ENCODE data around the gene SLC44A5. TPM values are rescaled to one million over a fixed set of nuclear protein-coding genes. Genes with fewer than 3 reads are reported as not detected.

SLC44A5 gene
- total and polyA plus RNA-seq, 2 donors (not counting 1 experiment from before 2014, with no cell fraction given): 2.8 to 4.2 TPM

GRCh38 chr1:75613916-75614315, 3.0 kb upstream of the SLC44A5 start:
- intact Hi-C loops (cut with micrococcal nuclease): no loop called here
- POLR2A ChIA-PET: no interaction called here
- WGBS (ENCODE audit: insufficient coverage): no CpG with 5 or more reads among the region's 5 CpGs
- no peaks in the 10 kb centered on the region for H4K20me1 ChIP-seq (ENCODE audit: control insufficient read depth, insufficient read depth, low read length, poor library complexity, severe bottlenecking)
- no peaks in the 10 kb centered on the region for H3K36me3 ChIP-seq (replicated peaks in 1 of 2; ENCODE audit: control extremely low read depth in 1 of 2, control insufficient read depth in 1 of 2, extremely low read depth in 1 of 2, insufficient read depth in 2 of 2, low read length in 1 of 2)
- H3K9me3 ChIP-seq (ENCODE audit: control extremely low read depth in 1 of 3, control insufficient read depth in 2 of 3, insufficient read depth in 1 of 3, low read length in 2 of 3): peaks cover 0 to 12% (median 0%) of the 10 kb centered on the region in 3 donors
- no peak for DNase-seq
- no peak overlapping the region for H3K27ac ChIP-seq (ENCODE audit: low read length in 2 of 2)
- no peak overlapping the region for H2AFZ ChIP-seq (ENCODE audit: insufficient read depth, low read depth, low read length, poor library complexity, severe bottlenecking)
- H3K4me2 ChIP-seq (replicated peaks; ENCODE audit: low read depth, low read length, poor library complexity, severe bottlenecking): no peak overlapping the region
- TF ChIP-seq EZH2 (IDR thresholded peaks at IDR 0.05; ENCODE audit: borderline replicate concordance, insufficient read depth, low read depth, low read length, poor library complexity, severe bottlenecking) (no peak), CTCF (IDR thresholded peaks at IDR 0.05) (no peak)
- CTCF ChIA-PET: interaction anchor here (1.3 kb wide), 1 partner anchor 348 kb away, joined by 3 read pairs; no protein-coding TSS in a partner anchor
- H3K9me3 Mint-ChIP-seq (ENCODE audit: insufficient read depth): no peaks in the 10 kb centered on the region
- H3K4me1 ChIP-seq (ENCODE audit: control insufficient read depth in 2 of 2, insufficient read depth in 2 of 2, low read length in 2 of 2): peaks cover 23 to 27% of the 10 kb centered on the region in 2 donors
- no peak overlapping the region for H3K9ac ChIP-seq (ENCODE audit: low read length)
- no peak overlapping the region for H3K4me3 Mint-ChIP-seq
- no peak overlapping the region for H3K27ac Mint-ChIP-seq
- H3K4me3 ChIP-seq (ENCODE audit: control extremely low read depth in 1 of 5, extremely low read depth in 1 of 5, insufficient read depth in 1 of 5, low read depth in 2 of 5, low read length in 4 of 5): no peak overlapping the region
- no peaks in the 10 kb centered on the region for H3K79me2 ChIP-seq (ENCODE audit: control insufficient read depth, insufficient read depth, low read length)
- peaks cover 65% of the 10 kb centered on the region for H3K27me3 Mint-ChIP-seq
- H3K4me1 Mint-ChIP-seq: peaks cover 24% of the 10 kb centered on the region
- peaks cover 0 to 44% (median 41%) of the 10 kb centered on the region in 4 experiments for H3K27me3 ChIP-seq (replicated peaks in 1 of 4; ENCODE audit: control extremely low read depth in 1 of 4, control insufficient read depth in 3 of 4, insufficient read depth in 4 of 4, low read length in 3 of 4)
- ATAC-seq (ENCODE audit: low read depth): no peak

GRCh38 chr1:75612976-75613375, 2.1 kb upstream of the SLC44A5 start:
- H3K4me1 ChIP-seq (ENCODE audit: control insufficient read depth in 2 of 2, insufficient read depth in 2 of 2, low read length in 2 of 2): peaks cover 23 to 27% of the 10 kb centered on the region in 2 donors
- TF ChIP-seq EZH2 (IDR thresholded peaks at IDR 0.05; ENCODE audit: borderline replicate concordance, insufficient read depth, low read depth, low read length, poor library complexity, severe bottlenecking) (no peak), CTCF (IDR thresholded peaks at IDR 0.05) (no peak)
- Mint-ChIP-seq H3K4me3 (no peak overlapping the region), H3K27ac (no peak overlapping the region), H3K4me1 (peaks cover 24% of the 10 kb centered on the region), H3K27me3 (peaks cover 64% of the 10 kb centered on the region), H3K9me3 (ENCODE audit: insufficient read depth) (peaks cover 2% of the 10 kb centered on the region)
- peaks cover 0 to 47% (median 37%) of the 10 kb centered on the region in 4 experiments for H3K27me3 ChIP-seq (replicated peaks in 1 of 4; ENCODE audit: control extremely low read depth in 1 of 4, control insufficient read depth in 3 of 4, insufficient read depth in 4 of 4, low read length in 3 of 4)
- no peaks in the 10 kb centered on the region for H3K79me2 ChIP-seq (ENCODE audit: control insufficient read depth, insufficient read depth, low read length)
- ChIA-PET POLR2A (no interaction called here), CTCF (interaction anchor here (1.3 kb wide), 1 partner anchor 347 kb away, joined by 3 read pairs; no protein-coding TSS in a partner anchor)
- ATAC-seq (ENCODE audit: low read depth): no peak
- intact Hi-C loops (cut with micrococcal nuclease): no loop called here
- 69% methylated on average over 3 of the region's 3 CpGs for WGBS (ENCODE audit: insufficient coverage)
- H3K4me2 ChIP-seq (replicated peaks; ENCODE audit: low read depth, low read length, poor library complexity, severe bottlenecking): no peak overlapping the region
- peaks cover 0 to 12% (median 0%) of the 10 kb centered on the region in 3 donors for H3K9me3 ChIP-seq (ENCODE audit: control extremely low read depth in 1 of 3, control insufficient read depth in 2 of 3, insufficient read depth in 1 of 3, low read length in 2 of 3)
- DNase-seq: no peak
- no peak overlapping the region for H3K4me3 ChIP-seq (ENCODE audit: control extremely low read depth in 1 of 5, extremely low read depth in 1 of 5, insufficient read depth in 1 of 5, low read depth in 2 of 5, low read length in 4 of 5)
- H4K20me1 ChIP-seq (ENCODE audit: control insufficient read depth, insufficient read depth, low read length, poor library complexity, severe bottlenecking): no peaks in the 10 kb centered on the region
- no peak overlapping the region for H3K9ac ChIP-seq (ENCODE audit: low read length)
- no peak overlapping the region for H3K27ac ChIP-seq (ENCODE audit: low read length in 2 of 2)
- no peaks in the 10 kb centered on the region for H3K36me3 ChIP-seq (replicated peaks in 1 of 2; ENCODE audit: control extremely low read depth in 1 of 2, control insufficient read depth in 1 of 2, extremely low read depth in 1 of 2, insufficient read depth in 2 of 2, low read length in 1 of 2)
- H2AFZ ChIP-seq (ENCODE audit: insufficient read depth, low read depth, low read length, poor library complexity, severe bottlenecking): no peak overlapping the region
